ENCODE measurements around the gene SYF2. TPM values are rescaled to one million over a fixed set of nuclear protein-coding genes. Genes with fewer than 3 reads are reported as not detected.
"Not testable (repeated sequence)": the region's sequence is repeated elsewhere in the genome, so short reads cannot be mapped to it uniquely, and the experiment has no call there.

SYF2 gene
- total and polyA plus RNA-seq, 4 experiments from 2014 or later: 64.3 to 111 (median 74.9) TPM

- H3K36me3 Mint-ChIP-seq: peaks cover 5 to 24% of the 10 kb centered on the region in 2 donors
These were observed 4.0 kb upstream of the SYF2 start for GRCh38 chr1:25236261-25236660.

GRCh38 chr1:25235411-25235810 is 3.1 kb upstream of the SYF2 start:
- peaks cover 45% of the 10 kb centered on the region for H3K4me1 ChIP-seq (ENCODE audit: insufficient read depth, low read length)
- CTCF ChIA-PET (ENCODE audit: partially characterized antibody): interaction anchor here (1.0 kb wide), 1 partner anchor 9 kb away, joined by 3 read pairs; no protein-coding TSS in a partner anchor
- H3K9me3 Mint-ChIP-seq; H3K9me3 ChIP-seq (ENCODE audit: control insufficient read depth in 1 of 2, low read length in 2 of 2); H3K4me3 ChIP-seq (ENCODE audit: low read length in 2 of 2); H3K27me3 Mint-ChIP-seq; H3K27ac ChIP-seq (ENCODE audit: low read depth, low read length); DNase-seq; H3K36me3 ChIP-seq (ENCODE audit: insufficient read depth, low read length); H3K27me3 ChIP-seq (ENCODE audit: insufficient read depth, low read length); intact Hi-C loops (cut with micrococcal nuclease): not testable (repeated sequence)
- POLR2A ChIA-PET (ENCODE audit: partially characterized antibody): interaction anchor here (1.0 kb wide), 1 partner anchor 12 kb away, joined by 6 read pairs; the partner anchor contains the start of gene RSRP1
- Mint-ChIP-seq H3K4me3 (peak overlapping the region in 1 of 8 donors; percentile 15), H3K27ac (peak overlapping the region in 3 of 7 donors; percentile 7 to 47 (median 24)), H3K4me1 (peaks cover 20 to 38% (median 24%) of the 10 kb centered on the region in 4 donors), H3K36me3 (peaks cover 9 to 23% of the 10 kb centered on the region in 2 donors)

More at GRCh38 chr1:25236261-25236660, 4.0 kb upstream of the SYF2 start:
- H3K27ac ChIP-seq (ENCODE audit: low read depth, low read length); H3K36me3 ChIP-seq (ENCODE audit: insufficient read depth, low read length); H3K9me3 ChIP-seq (ENCODE audit: control insufficient read depth in 1 of 2, low read length in 2 of 2); intact Hi-C loops (cut with micrococcal nuclease); H3K27me3 Mint-ChIP-seq; DNase-seq; H3K4me3 Mint-ChIP-seq; H3K9me3 Mint-ChIP-seq; H3K27me3 ChIP-seq (ENCODE audit: insufficient read depth, low read length); H3K4me3 ChIP-seq (ENCODE audit: low read length in 2 of 2); CTCF ChIA-PET (ENCODE audit: partially characterized antibody): not testable (repeated sequence)
- H3K27ac Mint-ChIP-seq: peak overlapping the region in 1 of 7 donors; percentile 73
- H3K4me1 Mint-ChIP-seq: peaks cover 24 to 38% (median 25%) of the 10 kb centered on the region in 4 donors
- POLR2A ChIA-PET (ENCODE audit: partially characterized antibody): interaction anchor here (1.6 kb wide), 1 partner anchor 11 kb away, joined by 5 read pairs; the partner anchor contains the start of gene RSRP1
- H3K4me1 ChIP-seq (ENCODE audit: insufficient read depth, low read length): peaks cover 47% of the 10 kb centered on the region

- H3K27me3 ChIP-seq (ENCODE audit: insufficient read depth, low read length): no peaks in the 10 kb centered on the region
- CTCF ChIA-PET (ENCODE audit: partially characterized antibody): interaction anchor here (1.5 to 2.6 kb wide), 2 partner anchors 12 to 15 kb away, joined by 6 to 7 read pairs; partner anchors contain the start of gene RSRP1
- H3K27ac Mint-ChIP-seq: no peak overlapping the region
- H3K27ac ChIP-seq (ENCODE audit: low read depth, low read length): peak overlapping the region; percentile 94
- no peaks in the 10 kb centered on the region for H3K9me3 ChIP-seq (ENCODE audit: control insufficient read depth in 1 of 2, low read length in 2 of 2)
- peak overlapping the region; percentile 80 to 83 for H3K4me3 ChIP-seq (ENCODE audit: low read length in 2 of 2)
- intact Hi-C loops (cut with micrococcal nuclease): loop anchor here (1.0 to 2.0 kb wide), 3 partner anchors 7 to 106 kb away; partner anchors contain the start of genes RSRP1 and TMEM50A
- peaks cover 21% of the 10 kb centered on the region for H3K36me3 ChIP-seq (ENCODE audit: insufficient read depth, low read length)
- H3K4me1 Mint-ChIP-seq: peaks cover 13 to 29% (median 16%) of the 10 kb centered on the region in 4 donors
- peaks cover 32% of the 10 kb centered on the region for H3K4me1 ChIP-seq (ENCODE audit: insufficient read depth, low read length)
- H3K4me3 Mint-ChIP-seq: no peak overlapping the region
- peaks cover 20 to 32% of the 10 kb centered on the region in 2 donors for H3K36me3 Mint-ChIP-seq
- POLR2A ChIA-PET (ENCODE audit: partially characterized antibody): interaction anchor here (0.6 to 3.7 kb wide), 22 partner anchors 10 to 1921 kb away, joined by 3 to 109 read pairs (median 4); partner anchors contain the start of genes CLIC4, MACO1, MTFR1L and RSRP1
- peak; percentile 38 to 69 (median 45) for DNase-seq
- H3K9me3 Mint-ChIP-seq: no peaks in the 10 kb centered on the region
- no peaks in the 10 kb centered on the region for H3K27me3 Mint-ChIP-seq
These were observed 823 bp upstream of the SYF2 start for GRCh38 chr1:25232866-25233784.

- ChIA-PET POLR2A (ENCODE audit: partially characterized antibody) (no interaction called here), CTCF (ENCODE audit: partially characterized antibody) (interaction anchor here (0.6 kb wide), 1 partner anchor 9 kb away, joined by 4 read pairs; no protein-coding TSS in a partner anchor)
- Histone ChIP-seq H3K4me1 (ENCODE audit: insufficient read depth, low read length) (no peaks in the 10 kb centered on the region), H3K27ac (ENCODE audit: low read depth, low read length) (no peak overlapping the region), H3K9me3 (ENCODE audit: control insufficient read depth in 1 of 2, low read length in 2 of 2) (no peaks in the 10 kb centered on the region), H3K27me3 (ENCODE audit: insufficient read depth, low read length) (no peaks in the 10 kb centered on the region), H3K4me3 (ENCODE audit: low read length in 2 of 2) (no peak overlapping the region), H3K36me3 (ENCODE audit: insufficient read depth, low read length) (peaks cover 52% of the 10 kb centered on the region)
- intact Hi-C loops (cut with micrococcal nuclease): no loop called here
- Mint-ChIP-seq H3K27ac (peak overlapping the region in 2 of 7 donors; percentile 6 to 23), H3K4me1 (peaks cover 0 to 6% (median 0%) of the 10 kb centered on the region in 4 donors), H3K36me3 (peaks cover 54 to 70% of the 10 kb centered on the region in 2 donors), H3K4me3 (no peak overlapping the region), H3K9me3 (no peaks in the 10 kb centered on the region), H3K27me3 (no peaks in the 10 kb centered on the region)
- DNase-seq: no peak
These were observed 8.8 kb downstream of the SYF2 start for GRCh38 chr1:25223471-25223870.

GRCh38 chr1:25222606-25223005 is 9.7 kb downstream of the SYF2 start:
- Mint-ChIP-seq H3K4me1 (peaks cover 0 to 2% (median 0%) of the 10 kb centered on the region in 4 donors), H3K4me3 (no peak overlapping the region), H3K9me3 (no peaks in the 10 kb centered on the region), H3K27ac (no peak overlapping the region), H3K27me3 (no peaks in the 10 kb centered on the region), H3K36me3 (peaks cover 48 to 61% of the 10 kb centered on the region in 2 donors)
- intact Hi-C loops (cut with micrococcal nuclease): no loop called here
- CTCF ChIA-PET (ENCODE audit: partially characterized antibody): no interaction called here
- no peaks in the 10 kb centered on the region for H3K9me3 ChIP-seq (ENCODE audit: control insufficient read depth in 1 of 2, low read length in 2 of 2)
- no peak overlapping the region for H3K27ac ChIP-seq (ENCODE audit: low read depth, low read length)
- H3K4me3 ChIP-seq (ENCODE audit: low read length in 2 of 2): no peak overlapping the region
- POLR2A ChIA-PET (ENCODE audit: partially characterized antibody): interaction anchor here (1.2 kb wide), 1 partner anchor 25 kb away, joined by 3 read pairs; the partner anchor contains the start of gene RSRP1
- peaks cover 44% of the 10 kb centered on the region for H3K36me3 ChIP-seq (ENCODE audit: insufficient read depth, low read length)
- no peaks in the 10 kb centered on the region for H3K27me3 ChIP-seq (ENCODE audit: insufficient read depth, low read length)
- DNase-seq: no peak
- no peaks in the 10 kb centered on the region for H3K4me1 ChIP-seq (ENCODE audit: insufficient read depth, low read length)

- Histone ChIP-seq H3K36me3 (ENCODE audit: insufficient read depth, low read length) (peaks cover 31% of the 10 kb centered on the region), H3K9me3 (ENCODE audit: control insufficient read depth in 1 of 2, low read length in 2 of 2) (no peaks in the 10 kb centered on the region), H3K4me1 (ENCODE audit: insufficient read depth, low read length) (no peaks in the 10 kb centered on the region), H3K27me3 (ENCODE audit: insufficient read depth, low read length) (no peaks in the 10 kb centered on the region), H3K4me3 (ENCODE audit: low read length in 2 of 2) (no peak overlapping the region), H3K27ac (ENCODE audit: low read depth, low read length) (no peak overlapping the region)
- no peak overlapping the region for H3K4me3 Mint-ChIP-seq
- peaks cover 35 to 48% of the 10 kb centered on the region in 2 donors for H3K36me3 Mint-ChIP-seq
- peaks cover 3 to 6% (median 5%) of the 10 kb centered on the region in 4 donors for H3K4me1 Mint-ChIP-seq
- peak overlapping the region in 1 of 7 donors; percentile 78 for H3K27ac Mint-ChIP-seq
- POLR2A ChIA-PET (ENCODE audit: partially characterized antibody): no interaction called here
- CTCF ChIA-PET (ENCODE audit: partially characterized antibody): no interaction called here
- no peak for DNase-seq
- intact Hi-C loops (cut with micrococcal nuclease): no loop called here
- H3K27me3 Mint-ChIP-seq: no peaks in the 10 kb centered on the region
- H3K9me3 Mint-ChIP-seq: peaks cover 0 to 2% (median 0%) of the 10 kb centered on the region in 8 donors
These were observed 11.6 kb downstream of the SYF2 start for GRCh38 chr1:25220666-25221065.
